Thymus (tissue), 11 donors: Measurements from ENCODE around the gene DISP3. TPM values are rescaled to one million over a fixed set of nuclear protein-coding genes. Genes with fewer than 3 reads are reported as not detected.

Source experiments
- DNase-seq, 9 donors: peaks; one replicate each; pipeline ENCODE4 v3.0.0-alpha.2; 2013; ENCODE audit warnings: low spot score in 9 of 9, low read depth in 6 of 9, missing footprints in 1 of 9
- H3K27ac ChIP-seq, 2 donors: one replicate each; pipeline ENCODE4 v1.5.1; 2013; ENCODE audit warnings: control low read depth in 1 of 2, low read depth in 1 of 2, low read length in 1 of 2, mild to moderate bottlenecking in 1 of 2, moderate library complexity in 1 of 2
- H3K27me3 ChIP-seq, 2 donors: one replicate each; pipeline ENCODE4 v1.5.1; 2013; ENCODE audit warnings: low read length in 1 of 2; ENCODE audit not compliant: control insufficient read depth in 2 of 2, insufficient read depth in 1 of 2
- H3K36me3 ChIP-seq, 2 donors: one replicate each; pipeline ENCODE4 v1.5.1; 2013; ENCODE audit warnings: low read length in 1 of 2, mild to moderate bottlenecking in 1 of 2, moderate library complexity in 1 of 2; ENCODE audit not compliant: control insufficient read depth in 2 of 2, insufficient read depth in 2 of 2
- H3K4me1 ChIP-seq, 2 donors: one replicate each; pipeline ENCODE4 v1.5.1; 2013; ENCODE audit warnings: low read length in 2 of 2; ENCODE audit not compliant: control insufficient read depth in 2 of 2, insufficient read depth in 2 of 2
- H3K4me3 ChIP-seq, 2 donors: one replicate each; pipeline ENCODE4 v1.5.1; 2013; ENCODE audit warnings: low read length in 2 of 2, control low read depth in 1 of 2, mild to moderate bottlenecking in 1 of 2
- H3K9me3 ChIP-seq, 2 donors: one replicate each; pipeline ENCODE4 v1.5.1; 2013; ENCODE audit warnings: low read length in 1 of 2, mild to moderate bottlenecking in 1 of 2; ENCODE audit not compliant: control insufficient read depth in 2 of 2, insufficient read depth in 1 of 2
- WGBS: extraction: QIAGEN DNeasy Blood & Tissue Kit; methylation state at CpG from one replicate; pipeline ENCODE4 v1.1.7; 2013; 5-methylcytosine and 5-hydroxymethylcytosine counted together
- polyA plus RNA-seq: library from polyadenylated mRNA; stranded (reverse); fragments of 200-250 nt; gene quantifications from one replicate; pipeline ENCODE4 v1.2.3, GENCODE V29; 2013
- total RNA-seq: library from RNA; stranded (reverse); fragments of 120-200 nt; gene quantifications from one replicate; pipeline ENCODE4 v1.2.4, GENCODE V29; 2013
- donor health status: healthy.

The DISP3 gene
- total and polyA plus RNA-seq, 2 donors: 0.28 to 0.82 TPM

DNA sequence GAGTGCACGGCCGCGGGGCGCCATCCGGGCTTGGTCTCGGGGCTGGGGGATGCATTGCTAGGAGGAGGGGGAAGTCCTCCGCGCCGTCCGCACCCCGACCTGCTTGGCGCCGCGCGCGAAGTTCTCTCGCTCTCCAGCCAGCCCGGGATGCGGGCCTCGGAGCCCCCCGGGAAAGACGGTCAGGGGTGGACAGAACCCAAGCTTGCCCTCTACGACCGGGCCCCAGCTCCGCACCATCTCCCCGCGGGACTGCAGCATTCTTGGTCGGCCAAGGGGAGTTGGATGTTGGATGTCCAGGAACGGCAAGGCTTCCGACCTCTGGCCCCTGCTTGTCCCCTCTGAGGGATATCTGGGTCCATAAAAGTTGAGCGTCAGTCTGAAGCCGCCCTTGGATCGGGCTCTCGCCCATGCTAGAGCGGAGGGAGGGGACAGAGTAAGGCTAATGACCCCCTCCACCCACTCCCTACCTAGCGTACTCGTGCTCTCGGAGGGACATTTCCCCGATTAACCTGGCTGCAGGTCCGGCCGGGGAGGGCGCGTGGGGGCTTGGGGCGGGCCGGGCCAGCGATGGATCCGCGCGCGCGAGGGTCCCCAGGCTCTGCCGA lies 522 bp downstream of the DISP3 start:
- Histone ChIP-seq H3K4me3 (peak overlapping the region; percentile 38 to 48), H3K4me1 (peaks cover 6 to 7% of the 10 kb centered on the region in 2 donors), H3K36me3 (no peaks in the 10 kb centered on the region), H3K27ac (no peak overlapping the region), H3K9me3 (no peaks in the 10 kb centered on the region), H3K27me3 (peaks cover 31 to 67% of the 10 kb centered on the region in 2 donors)
- peak in 1 of 9 donors; percentile 4 for DNase-seq
- 2% methylated on average over 52 of the region's 52 CpGs for WGBS

DNA sequence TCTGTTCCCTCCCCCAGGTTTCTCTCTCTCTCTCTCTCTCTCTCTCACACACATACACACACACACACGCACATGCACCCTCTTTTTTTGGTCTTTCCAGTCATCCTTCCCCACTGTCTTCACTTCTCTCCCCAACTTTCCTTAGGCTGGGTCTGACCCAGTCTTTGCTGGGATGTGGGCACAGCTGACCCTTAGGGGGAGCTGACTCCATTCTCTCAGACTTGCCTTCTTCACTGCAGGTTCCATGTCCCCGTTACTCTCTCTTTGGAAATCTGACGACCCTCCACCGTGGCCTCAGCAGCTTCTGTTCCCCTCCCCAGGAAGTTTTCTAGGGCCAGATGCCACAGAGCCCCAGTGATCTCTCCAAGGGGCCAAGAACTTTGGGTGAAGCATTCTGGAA lies 2.1 kb downstream of the DISP3 start:
- no peak for DNase-seq
- H3K4me3 ChIP-seq: no peak overlapping the region
- peaks cover 6 to 7% of the 10 kb centered on the region in 2 donors for H3K4me1 ChIP-seq
- no peak overlapping the region for H3K27ac ChIP-seq
- H3K36me3 ChIP-seq: no peaks in the 10 kb centered on the region
- H3K9me3 ChIP-seq: no peaks in the 10 kb centered on the region
- 55% methylated on average over 4 of the region's 4 CpGs for WGBS
- H3K27me3 ChIP-seq: peaks cover 31 to 65% of the 10 kb centered on the region in 2 donors

DNA sequence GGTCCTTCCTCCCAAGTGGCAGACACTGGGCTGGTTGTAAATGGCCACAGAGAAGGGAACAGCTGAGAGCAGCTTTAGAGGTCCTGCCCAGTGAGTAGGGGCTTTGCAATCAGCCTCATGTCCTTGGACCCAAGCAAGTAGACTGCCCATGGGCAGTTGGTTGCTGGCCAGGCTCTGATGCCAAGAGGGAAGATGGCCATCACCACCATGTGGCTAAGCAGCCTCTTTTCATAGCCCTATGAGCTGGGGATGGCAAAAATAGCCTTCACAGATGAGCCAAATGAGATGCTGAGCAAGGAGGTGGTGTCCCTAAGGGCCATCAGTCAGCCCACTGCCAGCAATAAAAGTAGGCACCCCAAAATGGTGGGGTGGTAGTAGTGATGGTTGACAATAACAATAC lies 3.2 kb downstream of the DISP3 start:
- Histone ChIP-seq H3K27ac (no peak overlapping the region), H3K36me3 (no peaks in the 10 kb centered on the region), H3K27me3 (peaks cover 31 to 63% of the 10 kb centered on the region in 2 donors), H3K9me3 (no peaks in the 10 kb centered on the region), H3K4me3 (no peak overlapping the region), H3K4me1 (peaks cover 6 to 7% of the 10 kb centered on the region in 2 donors)
- DNase-seq: no peak

DNA sequence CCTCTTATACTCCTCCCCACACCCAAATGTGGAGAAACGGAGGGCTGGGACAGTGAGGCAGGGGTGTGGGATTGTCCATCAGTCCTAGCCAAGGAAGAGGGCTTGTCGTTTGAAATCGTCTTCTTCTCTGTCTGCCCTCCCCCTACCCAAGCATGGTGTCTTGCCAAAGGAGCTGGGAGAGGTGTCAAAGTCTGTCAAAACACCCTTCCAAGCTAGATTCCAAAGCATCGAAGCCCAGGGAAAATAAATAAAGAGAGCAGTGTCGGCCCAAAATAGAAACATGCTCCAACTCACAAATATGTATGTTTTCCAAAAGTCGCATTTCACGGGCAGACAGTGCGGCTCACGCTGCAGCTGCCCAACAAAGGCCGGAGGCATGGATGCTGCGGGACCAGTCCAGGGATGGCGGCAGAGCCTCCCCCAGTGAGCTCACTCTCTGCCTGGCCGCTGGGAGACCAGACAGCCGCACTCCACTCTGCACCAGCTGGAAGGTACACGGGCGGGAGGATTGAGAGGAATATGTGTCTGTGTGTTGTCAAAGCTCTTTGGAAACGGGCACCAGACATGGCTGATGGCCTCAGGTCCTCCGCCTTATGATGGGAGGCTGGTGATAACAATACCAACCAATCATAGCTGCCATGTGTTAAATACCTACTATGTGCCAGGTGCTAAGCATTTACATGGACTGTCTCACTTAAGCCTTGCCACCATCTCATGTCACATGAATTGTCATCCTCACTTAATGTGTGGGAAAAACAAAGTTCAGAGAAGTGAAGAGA lies 3.9 kb downstream of the DISP3 start:
- H3K4me3 ChIP-seq: no peak overlapping the region
- 89% methylated on average over 18 of the region's 18 CpGs for WGBS
- no peaks in the 10 kb centered on the region for H3K9me3 ChIP-seq
- H3K27me3 ChIP-seq: peaks cover 31 to 62% of the 10 kb centered on the region in 2 donors
- no peak for DNase-seq
- peaks cover 6 to 7% of the 10 kb centered on the region in 2 donors for H3K4me1 ChIP-seq
- H3K27ac ChIP-seq: no peak overlapping the region
- H3K36me3 ChIP-seq: no peaks in the 10 kb centered on the region

DNA sequence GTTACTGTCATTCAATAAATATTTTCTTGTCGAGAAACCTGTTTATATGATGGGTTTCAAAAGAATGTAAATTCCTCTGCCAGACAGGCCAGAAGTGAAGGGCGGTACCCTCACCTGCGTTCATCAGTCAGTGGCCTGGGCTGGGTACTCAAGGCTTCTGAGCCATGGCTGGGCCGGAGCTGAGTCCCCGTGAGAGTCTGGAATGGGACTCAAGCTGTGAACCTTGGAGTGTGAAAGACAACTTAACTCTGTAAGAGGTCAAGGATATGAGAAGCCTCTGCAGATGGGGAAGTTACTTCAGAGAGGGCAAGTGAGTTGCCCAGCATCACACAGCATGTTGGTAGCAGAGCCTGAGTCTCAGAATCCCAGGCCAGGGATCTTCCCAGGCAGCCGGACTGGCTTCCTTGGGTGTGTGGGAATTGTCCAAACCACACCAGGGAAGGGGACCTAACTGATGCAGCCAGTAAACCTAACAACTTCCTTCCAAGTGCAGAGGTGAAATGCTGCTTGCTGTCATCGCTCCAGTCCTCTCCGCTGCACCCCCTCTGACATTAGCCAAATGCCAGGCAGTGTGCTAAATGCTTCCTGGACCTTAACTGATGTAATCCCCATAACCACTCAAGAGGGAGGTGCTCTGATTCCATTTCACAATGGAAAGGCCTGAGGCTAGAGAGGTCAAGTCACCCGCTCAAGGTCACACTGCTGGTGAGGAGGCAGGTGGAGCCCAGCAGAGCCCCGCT lies 4.8 kb downstream of the DISP3 start:
- peaks cover 6 to 7% of the 10 kb centered on the region in 2 donors for H3K4me1 ChIP-seq
- no peaks in the 10 kb centered on the region for H3K36me3 ChIP-seq
- no peak overlapping the region for H3K27ac ChIP-seq
- H3K27me3 ChIP-seq: peaks cover 24 to 54% of the 10 kb centered on the region in 2 donors
- no peak for DNase-seq
- no peaks in the 10 kb centered on the region for H3K9me3 ChIP-seq
- WGBS: 89% methylated on average over 10 of the region's 10 CpGs
- no peak overlapping the region for H3K4me3 ChIP-seq

GRCh38 chr1:11484321-11484655 lies 5.3 kb downstream of the DISP3 start:
- no peaks in the 10 kb centered on the region for H3K9me3 ChIP-seq
- WGBS: 84% methylated on average over 7 of the region's 7 CpGs
- no peak overlapping the region for H3K27ac ChIP-seq
- H3K4me3 ChIP-seq: no peak overlapping the region
- H3K27me3 ChIP-seq: peaks cover 19 to 49% of the 10 kb centered on the region in 2 donors
- no peaks in the 10 kb centered on the region for H3K36me3 ChIP-seq
- H3K4me1 ChIP-seq: peaks cover 3 to 6% of the 10 kb centered on the region in 2 donors
- no peak for DNase-seq

GRCh38 chr1:11485191-11485590 lies 6.2 kb downstream of the DISP3 start:
- Histone ChIP-seq H3K27ac (no peak overlapping the region), H3K4me3 (no peak overlapping the region), H3K27me3 (peaks cover 10 to 40% of the 10 kb centered on the region in 2 donors), H3K4me1 (no peaks in the 10 kb centered on the region), H3K9me3 (no peaks in the 10 kb centered on the region), H3K36me3 (no peaks in the 10 kb centered on the region)
- WGBS: 78% methylated on average over 6 of the region's 6 CpGs
- DNase-seq: no peak

- Histone ChIP-seq H3K27ac (no peak overlapping the region), H3K27me3 (peaks cover 3 to 28% of the 10 kb centered on the region in 2 donors), H3K9me3 (no peaks in the 10 kb centered on the region), H3K4me3 (no peak overlapping the region), H3K4me1 (no peaks in the 10 kb centered on the region), H3K36me3 (no peaks in the 10 kb centered on the region)
- no peak for DNase-seq
- WGBS: 68% methylated on average over 12 of the region's 12 CpGs
Measured at GRCh38 chr1:11486231-11487009, 7.5 kb downstream of the DISP3 start.
